Measurements from ENCODE around the gene GRID2. TPM values are rescaled to one million over a fixed set of nuclear protein-coding genes. Genes with fewer than 3 reads are reported as not detected.

Gene GRID2
- total and polyA plus RNA-seq, 2 of the 4 experiments (the other 2 are of a cell fraction) = under 0.01 TPM; not detected in 1

GRCh38 chr4:92634882-92635281, 331.1 kb downstream of the GRID2 start:
- ATAC-seq (ENCODE audit: low read depth) (no peak), DNase-seq (no peak)
- no peak overlapping the region for H2AK9ac ChIP-seq (replicated peaks; ENCODE audit: low read depth, low read length, poor library complexity)
- no peak overlapping the region for H3K23ac ChIP-seq (ENCODE audit: low read depth, low read length)
- H3K9me3 ChIP-seq (ENCODE audit: control insufficient read depth, insufficient read depth, low read length) = no peaks in the 10 kb centered on the region
- ChIA-PET POLR2A (ENCODE audit: unreplicated experiment) (no interaction called here), CTCF (no interaction called here)
- H4K5ac ChIP-seq (ENCODE audit: low read depth, low read length) = no peak overlapping the region
- no peaks in the 10 kb centered on the region for H3K9me1 ChIP-seq (ENCODE audit: insufficient read depth, low read length)
- H3K27me3 ChIP-seq (ENCODE audit: control insufficient read depth, insufficient read depth, low read length) = no peaks in the 10 kb centered on the region
- no peaks in the 10 kb centered on the region for H3K79me1 ChIP-seq (ENCODE audit: low read depth in 1 of 2, low read length in 2 of 2)
- no peak overlapping the region for H3K14ac ChIP-seq (replicated peaks; ENCODE audit: low read depth, low read length)
- dilution Hi-C loops (cut with HindIII; ENCODE audit: low sequenced_read_pairs, unreplicated experiment) (no loop called here), intact Hi-C loops (cut with micrococcal nuclease) (no loop called here), in situ Hi-C loops (cut with MboI; ENCODE audit: low sequenced_read_pairs) (no loop called here)
- no CpG with 5 or more reads among the region's 3 CpGs for WGBS, 2 experiments (ENCODE audit: extremely low coverage in 2 of 2, insufficient read length in 1 of 2)
- H4K20me1 ChIP-seq (ENCODE audit: insufficient read depth, low read length) = no peaks in the 10 kb centered on the region
- H4K8ac ChIP-seq (ENCODE audit: low read depth in 2 of 2, low read length in 2 of 2) = no peak overlapping the region
- H3K56ac ChIP-seq (ENCODE audit: extremely low read depth, insufficient read depth, low read length) = no peak overlapping the region
- BruUV-seq (replicated peaks) = no TSS peak
- H3K4me1 ChIP-seq (ENCODE audit: control insufficient read depth, insufficient read depth, low read length) = no peaks in the 10 kb centered on the region
- H2AFZ ChIP-seq (replicated peaks; ENCODE audit: low read length, poor library complexity) = no peak overlapping the region
- no peak overlapping the region for H3K9ac ChIP-seq (ENCODE audit: low read depth, low read length)
- no peak overlapping the region for H2BK20ac ChIP-seq (ENCODE audit: low read depth, low read length)
- TF ChIP-seq RFX5 (IDR thresholded peaks at IDR 0.05; ENCODE audit: low read depth, low read length) (no peak), ELK1 (IDR thresholded peaks at IDR 0.05; ENCODE audit: borderline replicate concordance, low read depth, low read length) (no peak), FOS (IDR thresholded peaks at IDR 0.05; ENCODE audit: low read depth, low read length) (no peak), BHLHE40 (IDR thresholded peaks at IDR 0.05; ENCODE audit: low read depth, low read length) (no peak), SMC3 (IDR thresholded peaks at IDR 0.05; ENCODE audit: low read depth, low read length) (no peak), MXI1 (IDR thresholded peaks at IDR 0.05; ENCODE audit: borderline replicate concordance, low read depth, low read length) (no peak), MAFK (IDR thresholded peaks at IDR 0.05; ENCODE audit: low read depth, low read length) (no peak), CHD1 (IDR thresholded peaks at IDR 0.05; ENCODE audit: low read depth, low read length) (no peak), USF2 (IDR thresholded peaks at IDR 0.05; ENCODE audit: low read depth, low read length) (no peak), CEBPB (IDR thresholded peaks at IDR 0.05; ENCODE audit: low read depth, low read length) (no peak), MAZ (IDR thresholded peaks at IDR 0.05; ENCODE audit: borderline replicate concordance, low read depth, low read length) (no peak), RCOR1 (IDR thresholded peaks at IDR 0.05; ENCODE audit: insufficient replicate concordance, low read length) (no peak), CTCF (conservative IDR thresholded peaks at IDR 0.05; ENCODE audit: low read depth, low read length) (no peak), RAD21 (IDR thresholded peaks at IDR 0.05; ENCODE audit: low read length) (no peak), POLR2A (IDR thresholded peaks at IDR 0.05; ENCODE audit: low read depth, low read length) (no peak)
- no peak overlapping the region for H2BK120ac ChIP-seq (ENCODE audit: low read depth, low read length)
- no peaks in the 10 kb centered on the region for H3K36me3 ChIP-seq (ENCODE audit: control insufficient read depth, insufficient read depth, low read length)
- H3K4me3 ChIP-seq (ENCODE audit: insufficient read depth, low read depth, low read length) = no peak overlapping the region
- no peak overlapping the region for H3K4ac ChIP-seq (ENCODE audit: low read depth, low read length)
- no peak overlapping the region for H3K4me2 ChIP-seq (ENCODE audit: low read depth, low read length)
- H2AK5ac ChIP-seq (ENCODE audit: low read depth, low read length) = no peak overlapping the region
- no peak overlapping the region for H3K18ac ChIP-seq (ENCODE audit: low read depth, low read length)
- H4K91ac ChIP-seq (ENCODE audit: insufficient read depth, low read depth, low read length) = no peak overlapping the region
- H3K27ac ChIP-seq (ENCODE audit: insufficient read depth, low read length) = no peak overlapping the region
- no peak overlapping the region for H2BK5ac ChIP-seq (ENCODE audit: low read depth, low read length, poor library complexity, severe bottlenecking)
- no peak overlapping the region for H2BK15ac ChIP-seq (ENCODE audit: low read depth, low read length)
